Activated CD8-positive, alpha-beta memory T cell treated with anti-CD3 and anti-CD28 coated beads, Interleukin-2, amount 50 U/mL, for 4 hours (primary cell): Measurements from ENCODE around the gene HIPK3.
"Not testable (repeated sequence)": the region's sequence is repeated elsewhere in the genome, so short reads cannot be mapped to it uniquely, and the experiment has no call there.

ENCODE experiments used
- DNase-seq: peaks from one replicate; pipeline ENCODE4 v3.0.0-alpha.2; 2020

HIPK3 gene

DNA sequence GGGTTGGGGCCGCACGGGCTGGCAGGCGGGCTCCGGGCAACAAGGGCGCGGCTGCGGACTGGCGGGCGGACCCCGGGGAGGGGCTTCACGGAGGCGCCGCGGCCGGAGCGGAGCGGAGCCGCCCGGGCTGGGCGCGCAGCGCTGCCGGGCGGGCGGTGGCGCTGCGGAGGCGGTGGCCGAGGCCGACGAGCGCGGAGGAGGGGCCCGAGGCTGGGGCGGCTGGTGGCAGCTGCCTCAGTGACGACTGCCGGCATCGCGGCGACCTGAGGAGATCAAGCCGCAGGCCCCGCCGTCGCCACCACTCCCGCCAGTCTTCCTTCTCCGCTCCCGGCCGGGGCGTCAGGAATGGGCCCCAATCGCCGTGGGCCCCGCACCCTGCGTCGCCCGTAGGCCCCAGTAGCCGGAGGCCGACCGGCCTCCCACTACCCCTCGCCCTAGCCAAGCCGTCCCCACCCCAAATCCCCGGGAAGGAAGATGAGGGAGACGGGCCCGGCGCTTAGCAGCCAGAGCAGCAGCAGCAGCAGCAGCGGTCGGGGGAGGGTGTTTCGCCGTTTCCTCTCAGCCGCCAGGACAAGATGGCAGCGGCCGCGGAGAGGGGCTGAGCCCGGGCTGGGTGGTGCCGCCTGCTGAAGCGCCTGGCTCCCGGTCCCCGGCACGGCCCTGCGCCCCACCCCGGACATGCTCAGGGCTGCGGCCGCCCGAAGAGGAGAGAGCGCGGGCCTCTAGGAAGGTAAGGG lies at the start of gene HIPK3:
HIPK3 (plus strand) TSS at position 222 of the 737 bp plus-strand sequence.
- DNase-seq, result peak; percentile 73

DNA sequence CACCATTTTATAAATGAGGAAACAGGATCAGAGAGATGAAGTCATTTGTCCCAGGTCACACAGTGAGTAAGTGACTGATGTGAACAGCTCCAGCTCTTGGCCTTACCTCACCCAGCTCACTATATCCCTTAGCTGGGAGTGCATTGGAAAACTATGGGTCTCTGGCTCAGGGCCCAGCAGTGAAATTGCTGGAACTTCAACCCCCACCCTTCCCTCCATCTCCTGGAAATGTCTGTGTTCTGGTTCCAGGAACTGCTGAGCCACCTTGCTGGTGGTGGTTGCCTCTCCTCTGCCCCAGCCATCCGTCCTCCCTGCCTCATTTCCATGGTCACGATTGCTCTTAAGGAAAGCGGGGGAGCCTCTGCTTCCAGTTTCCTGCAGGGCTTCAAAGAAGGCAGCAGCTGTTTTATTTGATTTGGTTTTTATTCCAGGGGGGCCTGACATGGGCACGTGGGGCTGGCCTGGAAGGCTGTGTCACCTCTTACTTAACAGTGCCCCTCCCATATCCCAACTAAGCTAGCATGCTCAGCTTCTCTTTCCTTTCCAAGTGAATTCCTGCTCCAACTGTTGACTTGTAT lies 49.7 kb upstream of the HIPK3 start:
- no peak for DNase-seq

DNA sequence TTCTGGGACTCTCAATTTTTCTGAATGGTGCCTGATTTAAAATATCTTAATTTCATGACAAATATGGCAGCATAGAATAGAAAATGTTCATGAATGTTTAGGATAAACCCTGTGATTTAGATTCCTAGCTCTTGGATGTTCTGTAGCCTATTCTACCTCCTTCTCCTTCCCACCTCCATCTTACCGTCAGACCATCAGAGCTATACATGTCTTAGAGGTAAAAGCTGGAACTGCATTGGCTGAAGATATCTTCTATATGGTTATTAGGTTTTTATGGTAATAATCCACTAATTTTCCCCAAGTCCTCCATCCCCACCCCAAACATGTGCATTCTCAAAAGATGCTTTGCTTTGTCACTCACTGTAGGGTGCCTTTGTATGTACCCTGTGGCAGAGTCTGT lies 49.0 kb upstream of the HIPK3 start:
- DNase-seq, result no peak

DNA sequence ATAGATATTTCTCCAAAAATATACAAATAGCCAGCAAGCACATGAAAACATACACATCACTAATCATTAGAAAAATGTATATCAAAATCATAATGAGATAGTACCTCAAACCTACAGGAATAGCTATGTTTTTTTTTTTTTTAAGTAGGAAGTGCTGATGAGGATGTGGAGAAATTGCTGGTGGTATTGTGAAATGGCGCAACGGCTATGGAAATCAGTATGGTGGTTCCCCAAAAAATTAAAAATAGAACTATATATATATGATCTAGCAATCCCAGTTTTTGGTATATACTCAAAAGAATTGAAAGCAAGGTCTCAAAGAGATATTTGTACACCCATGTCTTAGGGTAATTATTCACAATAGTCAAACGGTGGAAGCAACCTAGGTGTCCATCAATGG lies 46.0 kb upstream of the HIPK3 start:
- no peak for DNase-seq

DNA sequence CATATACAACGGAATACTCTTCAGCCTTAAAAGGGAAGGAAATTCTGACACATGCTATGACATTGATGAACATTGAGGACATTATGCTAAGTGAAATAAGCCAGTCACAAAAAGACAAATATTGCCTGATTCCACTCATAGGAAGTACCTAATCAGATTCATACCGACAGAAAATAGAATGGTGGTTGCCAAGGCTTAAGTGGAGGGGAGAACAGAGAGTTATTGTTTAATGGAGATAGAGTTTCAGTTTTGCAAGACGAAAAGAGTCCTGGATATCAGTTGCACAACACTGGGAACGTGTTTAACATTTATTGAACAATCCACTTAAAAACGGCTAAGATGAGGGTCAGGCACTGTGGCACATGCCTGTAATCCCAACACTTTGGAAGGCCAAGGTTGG lies 45.6 kb upstream of the HIPK3 start:
- DNase-seq, result no peak

DNA sequence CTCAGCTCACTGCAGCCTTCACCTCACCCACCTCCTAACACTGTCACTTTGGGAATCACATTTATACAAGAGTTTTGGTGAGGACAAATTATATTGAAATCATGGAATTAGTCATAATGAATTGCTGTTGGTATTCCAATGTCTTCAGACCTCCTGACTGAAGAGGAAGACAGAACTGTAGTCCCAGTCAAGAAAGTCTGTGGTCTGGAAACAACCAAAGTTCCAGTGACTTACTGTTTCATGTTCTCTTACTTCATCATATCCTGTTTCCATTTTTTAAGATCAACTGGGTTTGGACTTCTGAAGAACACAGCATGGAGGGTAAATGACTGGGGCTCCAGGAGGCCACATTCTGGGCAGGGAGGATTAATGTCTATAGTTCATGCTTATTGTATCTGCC lies 43.0 kb upstream of the HIPK3 start:
- no peak for DNase-seq

DNA sequence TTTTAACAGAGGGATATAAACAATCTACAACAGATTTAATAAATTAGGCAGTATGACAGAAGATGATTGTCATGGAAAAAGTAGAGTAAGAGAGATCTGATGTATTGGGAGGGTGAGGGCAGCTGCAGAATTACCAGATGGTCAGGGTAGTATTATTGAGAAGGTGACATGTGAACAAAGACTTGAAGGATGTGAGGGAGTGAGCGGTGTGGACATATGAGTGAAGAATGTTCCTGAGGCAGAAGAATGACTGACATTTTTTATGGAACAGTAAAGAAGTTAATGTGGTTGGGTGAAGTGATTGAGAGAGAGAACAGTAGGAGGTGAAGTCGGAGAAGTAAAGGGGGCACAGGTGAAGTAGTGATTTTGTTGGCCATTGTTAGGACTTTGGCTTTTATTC lies 42.4 kb upstream of the HIPK3 start:
- DNase-seq, result no peak

DNA sequence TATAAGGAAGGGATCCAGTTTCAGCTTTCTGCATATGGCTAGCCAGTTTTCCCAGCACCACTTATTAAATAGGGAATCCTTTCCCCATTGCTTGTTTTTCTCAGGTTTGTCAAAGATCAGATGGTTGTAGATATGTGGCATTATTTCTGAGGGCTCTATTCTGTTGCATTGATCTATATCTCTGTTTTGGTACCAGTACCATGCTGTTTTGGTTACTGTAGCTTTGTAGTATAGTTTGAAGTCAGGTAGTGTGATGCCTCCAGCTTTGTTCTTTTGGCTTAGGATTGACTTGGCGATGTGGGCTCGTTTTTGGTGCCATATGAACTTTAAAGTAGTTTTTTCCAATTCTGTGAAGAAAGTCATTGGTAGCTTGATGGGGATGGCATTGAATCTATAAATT lies 40.5 kb upstream of the HIPK3 start:
- not testable (repeated sequence) for DNase-seq

DNA sequence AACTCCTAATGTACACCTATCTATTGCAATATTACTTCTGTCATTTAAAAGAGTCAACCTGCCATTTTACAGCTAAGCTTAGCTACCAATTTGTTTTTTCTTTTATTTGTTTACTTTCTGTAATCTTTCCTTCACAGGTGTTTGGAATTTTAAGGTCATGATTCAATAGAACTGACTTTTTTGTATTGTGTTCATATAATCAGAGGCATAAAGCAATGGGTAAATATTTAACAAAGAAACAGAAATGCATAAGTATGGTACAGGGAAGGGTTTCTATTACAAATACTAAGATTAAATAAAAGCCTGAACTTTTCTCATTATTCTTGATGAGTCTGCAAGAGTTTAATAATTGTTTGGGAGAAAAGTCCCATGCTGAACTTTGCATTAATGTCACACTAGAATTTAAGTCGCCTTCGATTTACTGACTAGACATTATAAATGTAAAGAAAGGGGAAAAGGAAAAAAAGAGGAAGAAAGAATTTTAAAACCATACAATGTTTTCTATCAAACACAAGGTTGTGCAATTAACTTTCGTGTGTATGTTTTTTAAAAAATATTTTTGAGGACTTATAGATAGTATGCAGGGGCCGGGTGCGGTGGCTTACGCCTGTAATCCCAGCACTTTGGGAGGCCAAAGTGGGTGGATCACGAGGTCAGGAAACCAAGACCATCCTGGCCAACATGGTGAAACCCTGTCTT lies 35.0 kb upstream of the HIPK3 start:
- no peak for DNase-seq

DNA sequence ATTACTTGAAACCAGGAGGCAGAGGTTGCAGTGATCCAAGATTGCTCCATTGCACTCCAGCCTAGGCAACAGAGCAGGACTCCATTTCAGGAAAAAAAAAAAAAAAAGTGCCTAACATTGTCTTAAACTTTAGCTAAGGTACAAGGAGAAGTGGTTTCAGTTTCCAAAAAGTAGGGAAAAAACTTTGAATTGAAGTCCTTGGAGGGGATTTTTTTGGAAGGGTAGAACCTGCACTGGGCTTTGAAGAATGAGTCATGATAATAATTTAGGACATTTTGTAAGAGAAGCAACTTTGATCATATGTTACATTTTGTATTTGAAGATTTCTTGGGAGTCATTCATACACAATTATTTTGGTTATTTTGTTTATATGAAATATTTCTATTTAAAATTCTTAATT lies 31.8 kb upstream of the HIPK3 start:
- no peak for DNase-seq

DNA sequence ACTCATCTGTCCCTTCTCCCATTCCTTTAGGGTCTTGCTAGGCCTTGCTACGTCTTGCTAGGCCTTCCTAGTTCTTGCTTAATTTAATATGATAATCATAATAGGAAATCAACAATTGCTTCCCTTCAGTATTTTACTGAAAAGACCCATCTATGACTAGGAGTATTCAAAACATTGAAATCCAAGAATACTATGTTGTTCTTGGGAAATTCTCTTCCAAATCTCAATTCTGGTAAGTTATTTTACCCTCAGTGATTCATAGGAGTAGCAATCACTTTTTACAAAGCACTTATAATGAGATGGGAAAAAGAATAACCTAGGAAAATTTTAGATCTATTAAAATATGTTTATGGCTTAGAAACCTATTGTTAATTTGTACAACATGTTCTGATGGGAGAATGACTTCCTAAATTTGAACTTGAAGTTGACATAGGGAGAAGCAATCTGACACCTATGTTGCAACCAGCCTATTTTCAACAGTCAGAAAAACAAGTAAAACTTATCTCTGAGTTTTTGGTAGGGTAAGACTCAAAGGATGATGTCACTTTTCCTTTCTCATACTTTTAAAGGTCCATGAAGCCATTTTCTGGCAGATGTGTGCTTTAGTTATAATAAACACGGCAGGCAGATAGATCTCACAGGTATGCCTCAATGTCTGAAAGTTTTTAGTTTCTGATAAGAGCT lies 29.5 kb upstream of the HIPK3 start:
- no peak for DNase-seq

DNA sequence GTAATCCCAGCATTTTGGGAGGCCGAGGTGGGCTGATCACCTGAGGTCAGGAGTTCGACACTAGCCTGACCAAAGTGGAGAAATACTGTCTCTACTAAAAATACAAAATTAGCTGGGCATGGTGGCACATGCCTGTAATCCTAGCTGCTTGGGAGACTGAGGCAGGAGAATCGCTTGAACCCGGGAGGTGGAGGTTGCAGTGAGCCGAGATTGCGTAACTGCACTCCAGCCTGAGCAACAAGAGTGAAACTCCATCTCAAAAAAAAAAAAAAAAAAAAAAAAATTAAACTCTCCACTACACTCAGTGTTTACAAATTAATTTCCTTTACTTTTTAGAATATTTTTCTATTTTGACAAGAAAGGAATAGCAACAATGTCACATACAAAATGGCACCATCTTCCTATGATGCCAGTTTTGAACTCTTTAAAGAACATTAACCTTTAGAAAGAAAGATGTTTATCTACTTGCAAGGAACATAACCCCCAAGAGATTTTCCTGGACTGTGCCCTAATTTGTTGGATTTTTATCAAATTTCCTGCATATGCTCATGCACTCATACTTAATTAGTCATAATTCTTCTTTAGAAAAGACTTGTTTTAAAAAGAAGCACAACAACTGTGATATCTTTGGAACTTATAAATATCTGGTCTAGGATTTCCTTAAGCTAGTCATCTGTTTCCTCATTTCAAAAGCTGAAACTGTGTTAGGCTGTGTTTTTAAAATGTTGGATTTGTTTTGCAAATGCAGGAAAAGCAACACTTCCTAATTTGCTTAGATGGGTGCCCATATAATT lies 22.6 kb upstream of the HIPK3 start:
- DNase-seq, result no peak

DNA sequence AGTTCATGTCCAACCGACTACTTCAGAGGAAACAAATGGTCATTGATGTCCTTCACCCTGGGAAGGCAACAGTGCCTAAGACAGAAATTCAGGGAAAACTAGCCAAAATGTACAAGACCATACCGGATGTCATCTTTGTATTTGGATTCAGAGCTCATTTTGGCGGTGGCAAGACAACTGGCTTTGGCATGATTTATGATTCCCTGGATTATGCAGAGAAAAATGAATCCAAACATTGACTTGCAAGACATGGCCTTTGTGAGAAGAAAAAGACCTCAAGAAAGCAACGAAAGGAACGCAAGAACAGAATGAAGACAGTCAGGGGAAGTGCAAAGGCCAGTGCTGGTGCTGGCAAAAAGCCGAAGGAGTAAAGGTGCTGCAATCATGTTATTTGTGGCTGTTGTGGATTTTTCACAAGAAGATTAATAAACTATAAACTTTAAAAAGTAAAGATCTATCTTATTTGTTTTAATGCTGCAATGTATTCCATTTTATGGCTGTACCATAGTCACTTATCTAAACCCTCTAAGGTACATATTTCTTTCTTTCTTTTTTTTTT lies 20.1 kb upstream of the HIPK3 start:
- DNase-seq, result no peak

DNA sequence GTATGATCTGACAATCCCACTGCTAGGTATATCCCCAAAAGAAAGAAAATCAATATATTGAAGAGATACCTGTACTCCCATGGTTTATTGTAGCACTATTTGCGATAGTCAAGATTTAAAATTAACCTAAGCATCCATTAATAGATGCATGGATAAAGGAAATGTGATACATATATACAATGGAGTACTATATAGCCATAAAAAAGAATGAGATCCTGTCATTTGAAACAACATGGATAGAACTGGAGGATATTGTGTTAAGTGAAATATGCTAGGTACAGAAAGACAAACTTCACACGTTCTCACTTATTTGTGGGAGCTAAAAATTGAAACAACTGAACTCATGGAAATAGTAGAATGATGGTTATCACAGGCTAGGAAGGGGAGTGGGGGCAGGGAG lies 14.6 kb upstream of the HIPK3 start:
- no peak for DNase-seq

DNA sequence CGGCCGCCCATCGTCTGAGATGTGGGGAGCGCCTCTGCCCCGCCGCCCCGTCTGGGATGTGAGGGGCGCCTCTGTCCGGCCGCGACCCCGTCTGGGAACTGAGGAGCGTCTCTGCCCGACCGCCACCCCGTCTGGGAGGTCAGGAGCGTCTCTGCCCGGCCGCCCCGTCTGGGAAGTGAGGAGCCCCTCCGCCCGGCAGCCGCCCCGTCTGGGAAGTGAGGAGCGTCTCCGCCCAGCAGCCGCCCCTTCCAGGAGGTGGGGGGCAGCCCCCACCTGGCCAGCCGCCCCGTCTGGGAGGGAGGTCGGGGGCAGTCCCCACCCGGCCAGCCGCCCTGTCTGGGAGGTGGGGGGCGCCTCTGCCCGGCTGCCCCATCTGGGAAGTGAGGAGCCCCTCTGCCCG lies 13.5 kb upstream of the HIPK3 start:
- not testable (repeated sequence) for DNase-seq

DNA sequence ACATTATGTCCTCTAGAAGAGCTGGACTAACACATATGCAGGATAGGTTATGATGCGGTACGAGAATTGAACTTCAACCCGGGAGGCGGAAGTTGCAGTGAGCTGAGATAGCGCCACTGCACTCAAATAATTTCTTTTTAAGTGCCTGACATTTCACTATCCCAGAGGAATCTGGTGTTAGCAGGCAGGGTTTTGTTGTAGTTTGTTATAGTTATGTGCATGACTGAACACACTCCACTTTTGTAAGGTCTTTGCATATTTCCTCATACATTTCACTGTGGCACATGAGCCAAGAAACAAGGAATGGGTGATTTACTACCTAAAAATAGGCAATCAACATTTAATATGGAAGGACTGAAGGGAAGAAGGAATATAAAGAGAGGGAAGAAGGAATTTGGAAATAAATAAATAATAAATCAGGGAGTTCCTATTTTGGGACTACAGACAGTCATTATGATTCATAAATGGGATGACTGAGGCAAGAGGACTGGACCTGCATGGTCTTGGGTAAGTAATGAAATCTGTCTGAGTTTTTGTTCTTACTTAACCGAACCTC lies 8.7 kb upstream of the HIPK3 start:
- no peak for DNase-seq

DNA sequence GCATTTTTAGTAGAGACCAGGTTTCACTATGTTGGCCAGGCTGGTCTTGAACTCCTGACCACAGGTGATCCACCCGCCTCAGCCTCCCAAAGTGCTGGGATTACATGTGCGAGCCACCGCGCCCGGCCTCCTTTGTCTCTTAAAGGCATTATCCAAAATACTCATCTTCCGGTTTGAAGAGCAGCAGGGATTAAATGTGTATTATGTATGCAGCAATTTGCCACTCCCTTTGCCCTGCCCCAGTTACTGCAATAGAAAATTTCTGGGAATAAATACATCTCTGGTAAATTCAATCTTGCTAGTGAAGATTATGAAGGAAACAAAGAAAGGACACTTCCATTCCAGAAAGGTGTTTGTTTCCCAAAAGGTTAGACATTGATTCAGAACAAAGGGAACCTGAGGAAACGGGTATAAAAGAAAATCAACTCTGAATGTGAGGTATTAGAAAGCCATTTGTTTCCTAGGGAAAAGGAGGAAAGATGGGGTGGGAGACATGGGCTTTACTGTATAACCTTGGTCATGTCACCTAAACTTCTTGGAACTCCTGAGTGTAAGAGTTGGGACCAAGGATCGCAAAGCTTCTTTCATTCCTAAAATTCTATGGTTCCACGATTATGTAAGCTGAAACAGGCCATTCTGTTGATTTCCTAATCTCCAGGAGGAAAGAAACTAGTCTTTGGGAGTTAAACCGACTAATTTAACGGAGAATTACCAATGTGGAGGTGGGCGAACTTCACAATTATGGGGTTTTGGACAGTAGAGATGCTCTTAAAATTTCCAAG lies 959 bp upstream of the HIPK3 start:
- DNase-seq, result no peak

DNA sequence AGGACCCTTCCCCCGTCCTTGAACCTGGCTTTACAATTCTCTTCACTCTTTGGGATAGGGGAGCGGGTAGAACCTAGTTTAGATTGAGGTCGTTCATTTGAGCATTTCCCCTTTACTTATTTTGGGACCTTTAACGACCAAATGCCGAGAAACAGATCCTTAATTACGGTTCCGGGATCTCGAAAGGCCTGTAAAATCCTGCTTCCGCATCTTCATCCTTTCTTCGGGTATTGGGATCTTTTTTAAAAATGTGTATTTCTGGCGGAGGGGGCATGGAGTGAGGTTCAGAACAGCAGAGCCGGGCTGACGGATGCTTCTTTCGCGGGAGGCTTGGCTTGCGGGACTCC lies 395 bp upstream of the HIPK3 start:
- DNase-seq, result no peak

DNA sequence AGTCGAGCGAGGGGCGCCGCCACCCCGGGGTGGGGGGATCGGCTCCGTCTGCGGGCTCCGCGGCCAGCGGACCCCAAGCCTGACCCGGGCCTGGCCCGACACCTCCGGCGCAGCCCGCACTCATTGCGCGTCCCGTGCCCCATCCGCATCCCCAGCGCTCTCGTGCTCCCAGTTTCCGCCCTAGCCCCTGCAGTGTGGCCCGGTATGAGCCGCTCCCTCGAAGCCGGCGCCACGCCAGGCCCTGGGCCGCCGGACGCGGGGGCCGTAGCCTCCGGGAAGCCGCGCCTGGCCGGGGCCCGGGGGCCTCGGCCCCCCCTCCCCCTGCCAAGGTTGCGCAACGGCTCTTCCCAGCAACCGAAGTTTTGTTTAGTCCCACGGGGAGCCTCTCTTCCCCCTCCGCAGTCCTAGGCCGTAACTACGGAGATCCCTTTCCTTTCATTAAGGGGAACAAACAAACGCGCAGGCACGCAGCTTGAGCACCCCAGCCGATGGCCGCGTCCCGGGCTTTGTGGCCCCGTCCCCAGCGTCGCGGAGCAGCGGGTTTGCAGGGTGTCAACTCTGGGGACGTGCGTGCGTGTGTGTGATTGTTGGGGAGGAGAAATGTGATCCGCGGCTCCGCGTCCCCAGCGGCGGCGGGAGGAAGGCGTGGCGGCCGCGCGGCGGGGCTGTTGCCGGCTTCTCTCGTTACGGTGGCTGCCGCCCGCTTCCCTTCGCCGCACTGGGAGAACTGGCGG lies 883 bp downstream of the HIPK3 start:
- peak; percentile 68 for DNase-seq

DNA sequence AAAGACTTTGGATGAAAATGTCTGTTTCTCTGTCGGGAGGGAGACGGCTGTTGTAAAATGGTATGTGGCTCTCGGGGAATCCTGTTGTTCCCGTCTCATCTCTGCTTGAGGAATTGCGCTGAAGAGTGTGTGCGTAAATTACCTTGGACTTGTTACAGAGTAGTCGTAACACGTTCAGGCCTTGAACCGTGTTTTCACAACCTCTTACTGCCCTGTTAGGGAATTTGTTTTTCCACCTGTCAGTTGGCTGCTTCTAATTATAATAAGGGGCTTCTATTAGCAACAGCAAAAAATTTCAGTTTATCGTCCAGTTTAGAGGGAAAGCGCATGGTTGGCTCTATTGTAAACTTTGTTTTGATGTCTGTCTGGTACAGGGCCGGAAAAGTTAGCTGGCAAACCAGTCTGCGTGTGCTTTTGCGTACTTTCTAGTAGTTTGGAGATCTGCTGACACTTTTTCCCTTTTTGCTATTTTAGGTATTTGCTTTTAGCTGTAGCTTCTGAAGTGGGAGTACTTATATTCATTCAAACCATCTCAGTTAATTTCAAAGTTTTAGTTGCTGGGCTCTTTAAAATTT lies 1.5 kb downstream of the HIPK3 start:
- DNase-seq, result no peak
